ENCODE measurements around the gene P2RX3.
"Not testable (repeated sequence)": the region's sequence is repeated elsewhere in the genome, so short reads cannot be mapped to it uniquely, and the experiment has no call there.

P2RX3 gene
- total RNA-seq, result 0 to 0.08 (median 0) reads per million in 4 donors

- no peak for DNase-seq
Observed at GRCh38 chr11:57338142-57338541, at the start of gene P2RX3. P2RX3 (plus strand) TSS chr11:57338352; CDS start chr11:57338551, 199 bp downstream.

- no peak for DNase-seq
Observed at GRCh38 chr11:57288771-57289579, 49.2 kb upstream of the P2RX3 start.

- DNase-seq, result no peak
Observed at GRCh38 chr11:57290288-57290687, 47.9 kb upstream of the P2RX3 start.

- DNase-seq, result no peak
Observed at GRCh38 chr11:57294225-57295131, 43.7 kb upstream of the P2RX3 start.

GRCh38 chr11:57296205-57296604 is 41.9 kb upstream of the P2RX3 start:
- DNase-seq, result not testable (repeated sequence)

GRCh38 chr11:57297221-57297620 is 40.9 kb upstream of the P2RX3 start:
- no peak for DNase-seq

GRCh38 chr11:57299150-57299737 is 38.9 kb upstream of the P2RX3 start:
- DNase-seq, result no peak

- DNase-seq, result no peak
Observed at GRCh38 chr11:57300785-57301184, 37.4 kb upstream of the P2RX3 start.

GRCh38 chr11:57301711-57302423 is 36.3 kb upstream of the P2RX3 start:
- no peak for DNase-seq

- DNase-seq, result no peak
Observed at GRCh38 chr11:57302489-57302888, 35.7 kb upstream of the P2RX3 start.

- DNase-seq, result no peak
Observed at GRCh38 chr11:57303280-57303989, 34.7 kb upstream of the P2RX3 start.

GRCh38 chr11:57303990-57304579 is 34.1 kb upstream of the P2RX3 start:
- DNase-seq, result no peak

- no peak for DNase-seq
Observed at GRCh38 chr11:57305523-57305922, 32.6 kb upstream of the P2RX3 start.

GRCh38 chr11:57306161-57306876 is 31.8 kb upstream of the P2RX3 start:
- no peak for DNase-seq

GRCh38 chr11:57306940-57307565 is 31.1 kb upstream of the P2RX3 start:
- no peak for DNase-seq

- no peak for DNase-seq
Observed at GRCh38 chr11:57307666-57308270, 30.4 kb upstream of the P2RX3 start.

- DNase-seq, result no peak
Observed at GRCh38 chr11:57308426-57309060, 29.6 kb upstream of the P2RX3 start.

GRCh38 chr11:57309106-57310059 is 28.8 kb upstream of the P2RX3 start:
- DNase-seq, result no peak
